ENCODE measurements around the gene RASSF1. TPM values are rescaled to one million over a fixed set of nuclear protein-coding genes. Genes with fewer than 3 reads are reported as not detected.

RASSF1 gene
- total and polyA plus RNA-seq, 2 of the 13 experiments (the other 11 are each of a cell fraction or from before 2014, with no cell fraction given), result 10.2 to 27.5 TPM

DNA sequence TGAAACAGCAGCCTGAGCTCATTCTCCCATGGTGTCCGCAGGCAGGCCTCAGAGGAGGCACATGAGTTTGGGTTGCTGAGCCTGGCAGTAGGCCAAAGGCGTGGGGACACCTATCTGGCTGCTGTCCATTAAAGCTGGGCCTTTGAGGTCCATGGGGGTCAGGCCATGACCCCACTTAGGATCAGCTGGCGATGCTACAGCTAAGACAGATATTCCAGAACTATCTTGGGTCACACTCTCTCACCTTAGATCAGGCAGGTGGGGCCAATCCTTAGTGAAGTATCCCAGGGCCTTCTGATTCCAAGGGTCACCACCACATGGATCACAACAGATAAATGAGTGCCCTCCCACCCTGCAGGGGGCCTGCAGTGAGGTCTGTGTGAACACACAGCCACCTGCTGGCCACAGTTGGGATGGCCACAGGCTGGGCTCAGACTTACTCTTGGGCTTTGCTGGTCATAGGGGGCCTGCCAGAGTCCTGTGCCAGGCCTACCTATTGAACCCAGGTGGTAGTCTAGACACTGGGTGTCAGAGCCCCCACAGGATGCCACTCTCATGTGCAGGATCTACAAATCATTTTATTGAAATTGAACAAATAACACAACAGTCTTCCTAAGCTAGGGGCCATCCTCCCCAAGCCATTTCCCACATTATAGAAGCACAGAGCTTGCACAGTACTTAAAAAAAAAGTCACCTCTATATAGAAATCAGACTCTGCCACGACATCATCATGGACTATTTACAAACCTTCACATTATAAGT, 16.1 kb downstream of the RASSF1 start (continued):
- TF ChIP-seq, protein P1, sequence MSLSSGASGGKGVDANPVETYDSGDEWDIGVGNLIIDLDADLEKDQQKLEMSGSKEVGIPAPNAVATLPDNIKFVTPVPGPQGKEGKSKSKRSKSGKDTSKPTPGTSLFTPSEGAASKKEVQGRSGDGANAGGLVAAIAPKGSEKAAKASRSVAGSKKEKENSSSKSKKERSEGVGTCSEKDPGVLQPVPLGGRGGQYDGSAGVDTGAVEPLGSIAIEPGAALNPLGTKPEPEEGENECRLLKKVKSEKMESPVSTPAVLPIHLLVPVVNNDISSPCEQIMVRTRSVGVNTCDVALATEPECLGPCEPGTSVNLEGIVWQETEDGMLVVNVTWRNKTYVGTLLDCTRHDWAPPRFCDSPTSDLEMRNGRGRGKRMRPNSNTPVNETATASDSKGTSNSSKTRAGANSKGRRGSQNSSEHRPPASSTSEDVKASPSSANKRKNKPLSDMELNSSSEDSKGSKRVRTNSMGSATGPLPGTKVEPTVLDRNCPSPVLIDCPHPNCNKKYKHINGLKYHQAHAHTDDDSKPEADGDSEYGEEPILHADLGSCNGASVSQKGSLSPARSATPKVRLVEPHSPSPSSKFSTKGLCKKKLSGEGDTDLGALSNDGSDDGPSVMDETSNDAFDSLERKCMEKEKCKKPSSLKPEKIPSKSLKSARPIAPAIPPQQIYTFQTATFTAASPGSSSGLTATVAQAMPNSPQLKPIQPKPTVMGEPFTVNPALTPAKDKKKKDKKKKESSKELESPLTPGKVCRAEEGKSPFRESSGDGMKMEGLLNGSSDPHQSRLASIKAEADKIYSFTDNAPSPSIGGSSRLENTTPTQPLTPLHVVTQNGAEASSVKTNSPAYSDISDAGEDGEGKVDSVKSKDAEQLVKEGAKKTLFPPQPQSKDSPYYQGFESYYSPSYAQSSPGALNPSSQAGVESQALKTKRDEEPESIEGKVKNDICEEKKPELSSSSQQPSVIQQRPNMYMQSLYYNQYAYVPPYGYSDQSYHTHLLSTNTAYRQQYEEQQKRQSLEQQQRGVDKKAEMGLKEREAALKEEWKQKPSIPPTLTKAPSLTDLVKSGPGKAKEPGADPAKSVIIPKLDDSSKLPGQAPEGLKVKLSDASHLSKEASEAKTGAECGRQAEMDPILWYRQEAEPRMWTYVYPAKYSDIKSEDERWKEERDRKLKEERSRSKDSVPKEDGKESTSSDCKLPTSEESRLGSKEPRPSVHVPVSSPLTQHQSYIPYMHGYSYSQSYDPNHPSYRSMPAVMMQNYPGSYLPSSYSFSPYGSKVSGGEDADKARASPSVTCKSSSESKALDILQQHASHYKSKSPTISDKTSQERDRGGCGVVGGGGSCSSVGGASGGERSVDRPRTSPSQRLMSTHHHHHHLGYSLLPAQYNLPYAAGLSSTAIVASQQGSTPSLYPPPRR (CRISPR knock-in tag; IDR thresholded peaks at IDR 0.05; ENCODE audit: borderline replicate concordance), result peak; percentile 41; the same call in 1 of the 2 replicates
- TF ChIP-seq SAP130 (CRISPR knock-in tag; IDR thresholded peaks at IDR 0.05; ENCODE audit: low read depth) (peak; percentile 69; the same call in 1 of the 2 replicates), ZBTB7B (CRISPR knock-in tag; IDR thresholded peaks at IDR 0.05) (peak; percentile 97), SOX5 (CRISPR knock-in tag; IDR thresholded peaks at IDR 0.05; ENCODE audit: borderline replicate concordance) (peak; percentile 35; the same call in 1 of the 2 replicates), ZNF563 (CRISPR knock-in tag; IDR thresholded peaks at IDR 0.05) (no peak), FOXA1 (IDR thresholded peaks at IDR 0.05) (no peak), FOXA1 (CRISPR knock-in tag; IDR thresholded peaks at IDR 0.05) (peak; percentile 13; the same call in 1 of the 2 replicates), MEIS1 (CRISPR knock-in tag; IDR thresholded peaks at IDR 0.05; ENCODE audit: borderline replicate concordance) (peak; percentile 82; the same call in 1 of the 2 replicates), ZNF788 (CRISPR knock-in tag; IDR thresholded peaks at IDR 0.05; ENCODE audit: borderline replicate concordance) (0 out of 2 replicates have a peak, but pooled peaks have one; percentile 27), CBX5 (CRISPR knock-in tag; IDR thresholded peaks at IDR 0.05; ENCODE audit: borderline replicate concordance) (peak; percentile 31; the same call in 1 of the 2 replicates), PPARG (CRISPR knock-in tag; conservative IDR thresholded peaks at IDR 0.05) (peak; percentile 47; the same call in 1 of the 2 replicates), ZNF335 (CRISPR knock-in tag; IDR thresholded peaks at IDR 0.05) (0 out of 2 replicates have a peak, but pooled peaks have one; percentile 24), NAIF1 (CRISPR knock-in tag; IDR thresholded peaks at IDR 0.05; ENCODE audit: borderline replicate concordance) (no peak)
- TF ChIP-seq, protein P2, sequence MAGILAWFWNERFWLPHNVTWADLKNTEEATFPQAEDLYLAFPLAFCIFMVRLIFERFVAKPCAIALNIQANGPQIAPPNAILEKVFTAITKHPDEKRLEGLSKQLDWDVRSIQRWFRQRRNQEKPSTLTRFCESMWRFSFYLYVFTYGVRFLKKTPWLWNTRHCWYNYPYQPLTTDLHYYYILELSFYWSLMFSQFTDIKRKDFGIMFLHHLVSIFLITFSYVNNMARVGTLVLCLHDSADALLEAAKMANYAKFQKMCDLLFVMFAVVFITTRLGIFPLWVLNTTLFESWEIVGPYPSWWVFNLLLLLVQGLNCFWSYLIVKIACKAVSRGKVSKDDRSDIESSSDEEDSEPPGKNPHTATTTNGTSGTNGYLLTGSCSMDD (CRISPR knock-in tag; IDR thresholded peaks at IDR 0.05), result no peak
- TF ChIP-seq, protein P3, sequence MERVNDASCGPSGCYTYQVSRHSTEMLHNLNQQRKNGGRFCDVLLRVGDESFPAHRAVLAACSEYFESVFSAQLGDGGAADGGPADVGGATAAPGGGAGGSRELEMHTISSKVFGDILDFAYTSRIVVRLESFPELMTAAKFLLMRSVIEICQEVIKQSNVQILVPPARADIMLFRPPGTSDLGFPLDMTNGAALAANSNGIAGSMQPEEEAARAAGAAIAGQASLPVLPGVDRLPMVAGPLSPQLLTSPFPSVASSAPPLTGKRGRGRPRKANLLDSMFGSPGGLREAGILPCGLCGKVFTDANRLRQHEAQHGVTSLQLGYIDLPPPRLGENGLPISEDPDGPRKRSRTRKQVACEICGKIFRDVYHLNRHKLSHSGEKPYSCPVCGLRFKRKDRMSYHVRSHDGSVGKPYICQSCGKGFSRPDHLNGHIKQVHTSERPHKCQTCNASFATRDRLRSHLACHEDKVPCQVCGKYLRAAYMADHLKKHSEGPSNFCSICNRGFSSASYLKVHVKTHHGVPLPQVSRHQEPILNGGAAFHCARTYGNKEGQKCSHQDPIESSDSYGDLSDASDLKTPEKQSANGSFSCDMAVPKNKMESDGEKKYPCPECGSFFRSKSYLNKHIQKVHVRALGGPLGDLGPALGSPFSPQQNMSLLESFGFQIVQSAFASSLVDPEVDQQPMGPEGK (CRISPR knock-in tag; IDR thresholded peaks at IDR 0.05), result peak; percentile 95
- TF ChIP-seq, protein P4, sequence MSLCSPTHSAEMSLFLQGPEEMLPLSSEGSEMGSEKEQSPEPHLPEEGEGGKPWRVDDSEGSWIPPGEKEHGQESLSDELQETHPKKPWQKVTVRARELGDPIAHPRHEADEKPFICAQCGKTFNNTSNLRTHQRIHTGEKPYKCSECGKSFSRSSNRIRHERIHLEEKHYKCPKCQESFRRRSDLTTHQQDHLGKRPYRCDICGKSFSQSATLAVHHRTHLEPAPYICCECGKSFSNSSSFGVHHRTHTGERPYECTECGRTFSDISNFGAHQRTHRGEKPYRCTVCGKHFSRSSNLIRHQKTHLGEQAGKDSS (CRISPR knock-in tag; IDR thresholded peaks at IDR 0.05; ENCODE audit: borderline replicate concordance, low read depth), result no peak
- TF ChIP-seq, protein P5, sequence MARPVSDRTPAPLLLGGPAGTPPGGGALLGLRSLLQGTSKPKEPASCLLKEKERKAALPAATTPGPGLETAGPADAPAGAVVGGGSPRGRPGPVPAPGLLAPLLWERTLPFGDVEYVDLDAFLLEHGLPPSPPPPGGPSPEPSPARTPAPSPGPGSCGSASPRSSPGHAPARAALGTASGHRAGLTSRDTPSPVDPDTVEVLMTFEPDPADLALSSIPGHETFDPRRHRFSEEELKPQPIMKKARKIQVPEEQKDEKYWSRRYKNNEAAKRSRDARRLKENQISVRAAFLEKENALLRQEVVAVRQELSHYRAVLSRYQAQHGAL (CRISPR knock-in tag; IDR thresholded peaks at IDR 0.05; ENCODE audit: not compliant biosample characterization), result no peak
